Activated T-helper 1 cell treated with anti-CD3 and anti-CD28 coated beads, Interleukin-12 subunit alpha, Interleukin-12 subunit beta, Interleukin-2, Interleukin-4 antibody, amounts not matched to agents 30 ng/mL and 10 ng/mL and 1 ng/mL, durations not matched to agents 14 hours and 24 hours and 36 hours (primary cell): ENCODE data around the gene LPP. TPM values are rescaled to one million over a fixed set of nuclear protein-coding genes. Genes with fewer than 3 reads are reported as not detected.

ENCODE experiments used
- DNase-seq: peaks from one replicate; pipeline ENCODE4 v3.0.0; 2021; ENCODE audit warnings: low spot score
- H3K27ac Mint-ChIP-seq: one replicate; pipeline ENCODE4 v1.8.0; 2021; ENCODE audit warnings: mild to moderate bottlenecking, mixed read lengths
- H3K27me3 Mint-ChIP-seq: one replicate; pipeline ENCODE4 v1.8.0; 2022; ENCODE audit warnings: mild to moderate bottlenecking, moderate library complexity, mixed read lengths; ENCODE audit not compliant: insufficient read depth
- H3K36me3 Mint-ChIP-seq: one replicate; pipeline ENCODE4 v1.8.0; 2021; ENCODE audit warnings: low read depth, mixed read lengths
- H3K4me1 Mint-ChIP-seq: one replicate; pipeline ENCODE4 v1.8.0; 2021; ENCODE audit warnings: low read depth, mixed read lengths
- H3K4me3 Mint-ChIP-seq: one replicate; pipeline ENCODE4 v1.8.0; 2021; ENCODE audit warnings: mild to moderate bottlenecking, moderate library complexity, mixed read lengths
- H3K9me3 Mint-ChIP-seq: one replicate; pipeline ENCODE4 v1.8.0; 2021; ENCODE audit warnings: mixed read lengths
- intact Hi-C: fragments of 100-400 bp; cut with micrococcal nuclease; formaldehyde crosslinking; loops from one replicate; pipeline ENCODE4 v1.15.1; 2024
- total RNA-seq: library from RNA; stranded (reverse); gene quantifications from 2 replicates; pipeline ENCODE4 v1.2.3, GENCODE V29; 2022

The LPP gene
- total RNA-seq, 1 donor from 2014 or later: 38.2 TPM

- intact Hi-C loops: no loop called here
- Mint-ChIP-seq H3K27ac (no peak overlapping the region), H3K27me3 (no peaks in the 10 kb centered on the region), H3K4me1 (peaks cover 21% of the 10 kb centered on the region), H3K4me3 (no peak overlapping the region), H3K36me3 (peaks cover 27% of the 10 kb centered on the region), H3K9me3 (no peaks in the 10 kb centered on the region)
- DNase-seq: no peak
Observed at GRCh38 chr3:188209034-188209433, 55.1 kb downstream of the LPP start.

- Mint-ChIP-seq H3K36me3 (peaks cover 27% of the 10 kb centered on the region), H3K27ac (no peak overlapping the region), H3K4me1 (peaks cover 18% of the 10 kb centered on the region), H3K9me3 (no peaks in the 10 kb centered on the region), H3K27me3 (no peaks in the 10 kb centered on the region), H3K4me3 (no peak overlapping the region)
- no peak for DNase-seq
- intact Hi-C loops: no loop called here
Observed at GRCh38 chr3:188209740-188210139, 55.8 kb downstream of the LPP start.

GRCh38 chr3:188211476-188211875 is 57.5 kb downstream of the LPP start:
- intact Hi-C loops: no loop called here
- no peaks in the 10 kb centered on the region for H3K9me3 Mint-ChIP-seq
- H3K27ac Mint-ChIP-seq: no peak overlapping the region
- H3K27me3 Mint-ChIP-seq: no peaks in the 10 kb centered on the region
- peaks cover 11% of the 10 kb centered on the region for H3K4me1 Mint-ChIP-seq
- H3K4me3 Mint-ChIP-seq: no peak overlapping the region
- DNase-seq: no peak
- peaks cover 27% of the 10 kb centered on the region for H3K36me3 Mint-ChIP-seq

- intact Hi-C loops: no loop called here
- Mint-ChIP-seq H3K36me3 (peaks cover 27% of the 10 kb centered on the region), H3K27ac (no peak overlapping the region), H3K4me3 (no peak overlapping the region), H3K9me3 (no peaks in the 10 kb centered on the region), H3K27me3 (no peaks in the 10 kb centered on the region), H3K4me1 (peaks cover 17% of the 10 kb centered on the region)
- DNase-seq: no peak
Observed at GRCh38 chr3:188212308-188212969, 58.5 kb downstream of the LPP start.

- Mint-ChIP-seq H3K4me3 (no peak overlapping the region), H3K27ac (no peak overlapping the region), H3K9me3 (no peaks in the 10 kb centered on the region), H3K4me1 (peaks cover 17% of the 10 kb centered on the region), H3K36me3 (peaks cover 22% of the 10 kb centered on the region), H3K27me3 (no peaks in the 10 kb centered on the region)
- intact Hi-C loops: no loop called here
- no peak for DNase-seq
Observed at GRCh38 chr3:188214442-188214841, 60.5 kb downstream of the LPP start.

GRCh38 chr3:188215129-188215528 is 61.2 kb downstream of the LPP start:
- H3K4me3 Mint-ChIP-seq: no peak overlapping the region
- H3K4me1 Mint-ChIP-seq: peaks cover 17% of the 10 kb centered on the region
- H3K36me3 Mint-ChIP-seq: peaks cover 19% of the 10 kb centered on the region
- no peak overlapping the region for H3K27ac Mint-ChIP-seq
- intact Hi-C loops: no loop called here
- no peaks in the 10 kb centered on the region for H3K27me3 Mint-ChIP-seq
- no peaks in the 10 kb centered on the region for H3K9me3 Mint-ChIP-seq
- DNase-seq: no peak

- Mint-ChIP-seq H3K4me3 (no peak overlapping the region), H3K27ac (peak overlapping the region; percentile 16), H3K27me3 (no peaks in the 10 kb centered on the region), H3K4me1 (peaks cover 17% of the 10 kb centered on the region), H3K9me3 (no peaks in the 10 kb centered on the region), H3K36me3 (peaks cover 18% of the 10 kb centered on the region)
- intact Hi-C loops: no loop called here
- DNase-seq: no peak
Observed at GRCh38 chr3:188217011-188217463, 63.1 kb downstream of the LPP start.

- Mint-ChIP-seq H3K36me3 (peaks cover 17% of the 10 kb centered on the region), H3K9me3 (no peaks in the 10 kb centered on the region), H3K4me3 (no peak overlapping the region), H3K27ac (no peak overlapping the region), H3K27me3 (no peaks in the 10 kb centered on the region), H3K4me1 (peaks cover 22% of the 10 kb centered on the region)
- DNase-seq: no peak
- intact Hi-C loops: no loop called here
Observed at GRCh38 chr3:188217726-188218125, 63.8 kb downstream of the LPP start.

GRCh38 chr3:188218603-188219002 is 64.6 kb downstream of the LPP start:
- H3K27me3 Mint-ChIP-seq: no peaks in the 10 kb centered on the region
- H3K4me3 Mint-ChIP-seq: no peak overlapping the region
- peaks cover 20% of the 10 kb centered on the region for H3K4me1 Mint-ChIP-seq
- peaks cover 15% of the 10 kb centered on the region for H3K36me3 Mint-ChIP-seq
- H3K27ac Mint-ChIP-seq: no peak overlapping the region
- H3K9me3 Mint-ChIP-seq: no peaks in the 10 kb centered on the region
- DNase-seq: no peak
- intact Hi-C loops: no loop called here

- H3K36me3 Mint-ChIP-seq: peaks cover 17% of the 10 kb centered on the region
- H3K27ac Mint-ChIP-seq: no peak overlapping the region
- H3K4me3 Mint-ChIP-seq: no peak overlapping the region
- no peaks in the 10 kb centered on the region for H3K9me3 Mint-ChIP-seq
- H3K27me3 Mint-ChIP-seq: no peaks in the 10 kb centered on the region
- intact Hi-C loops: no loop called here
- DNase-seq: no peak
- H3K4me1 Mint-ChIP-seq: peaks cover 20% of the 10 kb centered on the region
Observed at GRCh38 chr3:188219147-188219546, 65.2 kb downstream of the LPP start.

- Mint-ChIP-seq H3K27me3 (no peaks in the 10 kb centered on the region), H3K27ac (no peak overlapping the region), H3K4me1 (peaks cover 20% of the 10 kb centered on the region), H3K36me3 (peaks cover 26% of the 10 kb centered on the region), H3K4me3 (no peak overlapping the region), H3K9me3 (no peaks in the 10 kb centered on the region)
- intact Hi-C loops: no loop called here
- DNase-seq: no peak
Observed at GRCh38 chr3:188220097-188220788, 66.3 kb downstream of the LPP start.

GRCh38 chr3:188220988-188221818 is 67.2 kb downstream of the LPP start:
- Mint-ChIP-seq H3K9me3 (no peaks in the 10 kb centered on the region), H3K4me3 (no peak overlapping the region), H3K4me1 (peaks cover 20% of the 10 kb centered on the region), H3K27ac (no peak overlapping the region), H3K36me3 (peaks cover 26% of the 10 kb centered on the region), H3K27me3 (no peaks in the 10 kb centered on the region)
- DNase-seq: no peak
- intact Hi-C loops: no loop called here

GRCh38 chr3:188223936-188224335 is 70.0 kb downstream of the LPP start:
- no peak overlapping the region for H3K4me3 Mint-ChIP-seq
- no peaks in the 10 kb centered on the region for H3K27me3 Mint-ChIP-seq
- DNase-seq: no peak
- intact Hi-C loops: no loop called here
- no peaks in the 10 kb centered on the region for H3K9me3 Mint-ChIP-seq
- peaks cover 11% of the 10 kb centered on the region for H3K4me1 Mint-ChIP-seq
- no peak overlapping the region for H3K27ac Mint-ChIP-seq
- H3K36me3 Mint-ChIP-seq: peaks cover 30% of the 10 kb centered on the region
